SK-N-DZ (cell line): ENCODE data around the gene MAN2B2.

Source experiments
- DNase-seq: peaks from one replicate; pipeline ENCODE4 v3.0.0-alpha.2; 2015; ENCODE audit warnings: low spot score

MAN2B2 gene

DNA sequence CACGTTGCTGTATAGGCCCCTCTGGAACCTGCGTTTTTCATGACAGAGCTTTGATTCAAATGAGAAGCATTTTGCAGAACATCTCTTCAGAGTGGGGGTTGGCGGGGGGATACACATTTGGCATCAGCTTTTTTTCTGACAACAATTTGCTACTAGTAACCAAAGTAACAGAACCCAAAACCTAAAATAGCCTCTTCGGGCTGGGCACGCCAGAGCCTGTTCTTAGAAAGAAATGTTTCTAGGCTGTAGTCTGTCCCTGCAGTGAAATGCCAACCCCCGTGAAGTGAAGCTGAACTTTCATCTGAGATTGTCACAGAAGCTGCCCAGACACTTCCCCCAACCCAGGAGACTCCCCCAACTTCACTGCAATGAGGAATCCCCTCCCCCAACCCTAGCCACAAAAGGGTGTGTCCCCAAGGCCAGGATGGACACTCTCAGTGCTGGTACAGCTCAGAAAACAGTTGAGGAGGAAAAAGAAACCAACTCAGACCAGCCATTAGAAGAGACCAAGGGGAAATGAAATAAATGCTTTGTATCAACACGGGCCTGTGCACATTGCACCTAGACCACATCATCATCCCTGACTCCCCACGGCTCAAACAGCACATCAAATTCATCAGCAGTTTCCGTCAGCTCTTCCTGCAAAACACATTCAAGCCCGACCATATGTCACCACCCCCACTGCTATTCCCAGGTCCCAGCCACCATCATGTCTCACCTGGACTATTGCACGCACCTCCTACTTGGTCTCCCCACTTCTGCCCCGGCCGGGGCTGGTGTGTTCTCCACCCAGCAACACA lies 8.4 kb upstream of the MAN2B2 start:
- DNase-seq, result no peak

DNA sequence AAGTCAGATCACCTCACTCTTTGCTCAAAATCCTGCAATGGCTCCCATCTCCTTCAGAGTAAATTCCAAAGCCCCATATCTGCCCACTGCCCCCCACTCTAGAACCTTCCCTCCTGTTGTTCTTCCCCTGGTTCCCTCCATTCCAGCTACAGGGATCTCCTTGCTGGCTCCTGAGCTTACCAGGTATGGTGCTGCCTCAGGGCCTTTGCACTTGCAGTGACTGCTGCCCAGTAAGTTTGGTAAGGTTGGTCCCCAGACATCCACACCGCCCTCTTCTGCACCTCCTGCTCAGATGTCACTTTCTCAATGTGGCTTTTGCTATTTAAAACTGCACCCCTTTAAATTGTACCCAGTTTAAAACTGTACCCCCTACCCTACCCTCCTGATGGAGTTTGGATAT lies 7.8 kb upstream of the MAN2B2 start:
- no peak for DNase-seq

DNA sequence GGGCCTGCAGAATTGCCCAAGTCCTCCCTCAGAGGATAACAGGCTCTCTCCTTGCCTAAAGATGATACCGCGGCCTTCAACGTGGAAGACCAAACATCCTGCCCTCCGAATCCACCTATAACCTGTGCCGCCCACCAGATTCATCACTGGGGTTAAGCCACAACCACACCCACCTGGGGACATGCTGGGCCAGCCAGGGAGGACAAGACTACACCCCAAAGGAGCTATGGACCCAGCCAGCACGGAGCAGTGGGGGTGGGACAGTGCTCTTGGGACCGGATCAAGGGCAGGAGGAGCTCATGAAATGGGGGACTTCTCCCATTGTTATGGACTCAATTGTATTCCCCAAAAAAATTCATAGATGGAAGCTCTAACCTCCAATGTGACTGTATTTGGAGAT lies 6.8 kb upstream of the MAN2B2 start:
- no peak for DNase-seq

DNA sequence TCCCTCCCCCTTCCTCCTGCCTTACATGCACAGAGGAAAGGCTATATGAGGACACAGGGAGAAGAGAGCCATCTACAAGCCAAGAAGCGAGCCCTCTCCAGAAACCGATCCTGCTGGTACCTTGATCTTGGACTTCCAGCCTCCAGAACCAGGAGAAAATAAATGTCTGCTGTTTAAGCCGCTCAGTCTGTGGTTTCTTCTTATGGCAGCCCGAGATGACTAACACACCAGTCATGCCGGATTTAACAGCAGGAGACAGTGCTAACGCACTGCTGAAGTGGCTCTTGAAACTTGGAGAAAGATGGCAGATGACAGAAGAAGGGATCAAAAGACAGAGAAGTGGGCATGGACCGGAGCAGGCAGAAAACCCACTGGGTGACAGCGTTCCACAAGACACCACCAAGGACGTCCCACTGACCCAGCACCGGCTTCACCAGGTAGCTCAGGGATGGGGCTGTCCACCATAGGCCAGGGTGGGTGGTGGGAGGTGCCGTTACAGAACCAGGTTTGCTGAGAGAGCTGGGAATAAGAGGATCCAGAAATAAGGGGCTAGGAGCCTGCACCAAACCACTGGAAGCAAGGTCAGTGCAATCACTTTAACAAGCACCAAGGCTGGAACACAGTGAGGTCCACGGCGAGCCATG lies 6.2 kb upstream of the MAN2B2 start:
- DNase-seq, result no peak

DNA sequence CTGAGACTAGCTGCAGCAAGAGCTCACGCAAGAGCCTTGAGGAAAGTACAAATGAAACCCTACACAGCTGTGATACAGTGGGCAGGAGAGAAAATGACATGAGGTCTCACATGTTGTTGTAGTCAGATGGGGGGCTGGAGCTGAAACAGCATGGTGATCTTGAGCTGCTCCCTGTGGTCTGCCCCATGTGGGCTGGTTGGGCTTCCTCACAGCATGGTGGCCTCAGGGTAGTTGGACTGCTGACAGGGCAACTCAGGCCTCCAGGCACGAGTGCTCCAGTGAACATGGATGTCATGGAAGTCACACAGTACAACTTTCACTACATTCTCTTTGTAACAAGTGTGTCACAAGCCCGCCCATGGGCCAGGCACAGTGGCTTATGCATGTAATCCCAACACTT lies 3.4 kb upstream of the MAN2B2 start:
- no peak for DNase-seq

DNA sequence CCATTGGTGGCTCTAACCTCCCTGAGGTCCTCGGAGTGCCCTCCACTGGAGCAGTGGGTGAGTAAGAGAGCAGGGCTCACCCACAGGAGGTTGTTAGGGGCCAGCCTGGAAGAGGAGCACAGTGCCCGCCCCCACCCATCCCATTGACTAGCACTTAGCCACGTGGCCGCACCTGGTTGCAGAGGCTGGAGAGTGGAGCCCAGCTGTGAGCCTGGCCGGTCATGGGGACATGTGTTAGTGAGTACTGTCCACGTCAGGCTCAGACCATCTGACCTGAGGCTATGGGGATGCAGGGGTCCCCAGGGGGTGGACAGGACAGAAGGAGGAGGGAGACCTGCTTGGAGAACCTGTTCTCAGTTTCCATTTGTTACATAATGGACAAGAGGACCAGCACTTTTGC lies 1.4 kb upstream of the MAN2B2 start:
- no peak for DNase-seq

DNA sequence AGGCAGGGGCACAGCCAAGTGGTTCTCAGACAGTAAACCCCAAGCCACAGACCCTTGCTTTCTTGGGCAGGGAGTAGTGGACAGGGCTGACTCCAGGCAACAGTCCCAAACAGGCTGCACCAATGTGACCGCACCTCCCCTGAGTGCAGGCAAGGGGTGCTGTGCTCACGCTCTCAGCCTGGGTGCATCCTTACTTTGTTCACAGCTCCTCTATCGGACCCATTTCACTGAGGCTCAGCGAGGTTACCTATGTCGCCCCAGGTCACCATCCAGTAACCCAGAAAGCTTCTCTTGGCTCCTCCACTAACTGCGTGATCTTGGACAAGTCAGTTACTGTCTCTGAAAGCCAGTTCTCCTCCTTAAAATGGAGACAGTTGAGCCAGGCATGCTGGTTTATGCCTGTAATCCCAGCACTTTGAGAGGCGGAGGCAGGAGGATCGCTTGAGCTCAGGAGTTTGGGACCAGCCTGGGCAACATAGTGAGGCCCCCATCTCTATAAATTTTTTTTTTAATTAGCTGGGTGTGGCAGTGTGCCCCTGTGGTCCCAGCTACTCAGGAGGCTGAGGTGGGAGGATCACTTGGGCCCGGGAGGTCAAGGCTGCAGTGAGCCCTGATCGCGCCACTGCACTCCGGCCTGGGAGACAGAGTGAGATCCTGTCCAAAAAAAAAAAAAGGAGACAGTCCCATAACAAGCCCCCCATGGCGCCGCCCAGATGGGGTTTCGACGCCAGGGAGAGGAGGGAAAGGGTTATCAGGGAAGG lies 823 bp upstream of the MAN2B2 start:
- DNase-seq, result no peak

DNA sequence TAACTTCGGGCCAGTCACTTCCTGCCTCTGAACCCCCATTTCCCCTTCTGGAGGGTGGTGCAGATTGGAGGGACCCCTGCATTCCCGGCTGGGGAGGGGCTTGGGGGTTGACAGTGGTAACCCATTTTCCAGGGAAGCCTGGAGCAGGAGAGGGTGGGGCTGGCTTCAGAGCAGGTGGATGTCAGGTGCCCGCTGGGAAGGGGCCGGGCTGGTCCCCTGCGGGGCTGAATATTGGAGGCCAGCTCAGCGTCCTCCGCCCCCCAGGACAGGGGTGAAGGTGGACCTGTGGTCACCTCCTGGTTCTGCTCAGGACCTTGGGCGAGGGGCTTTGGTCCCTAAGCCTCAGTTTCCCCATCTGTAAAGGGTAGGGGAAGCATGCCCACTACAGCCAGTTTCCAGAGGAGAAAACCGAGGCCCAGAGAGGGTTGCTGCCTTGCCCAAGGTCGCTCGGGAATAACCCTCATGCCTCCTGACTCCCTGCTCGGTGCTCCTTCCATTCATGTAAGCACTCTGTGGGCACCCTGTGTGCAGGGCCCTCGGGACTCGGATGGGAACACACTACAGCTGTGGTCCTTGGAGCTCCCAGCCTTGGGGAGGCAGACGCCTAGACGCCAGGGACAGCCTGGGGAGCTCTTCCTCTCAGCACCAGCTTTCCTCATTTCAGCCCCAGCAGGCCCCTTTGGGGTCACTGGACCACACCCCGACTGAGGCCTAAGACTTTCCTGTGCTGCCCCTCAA lies 683 bp downstream of the MAN2B2 start:
- no peak for DNase-seq

DNA sequence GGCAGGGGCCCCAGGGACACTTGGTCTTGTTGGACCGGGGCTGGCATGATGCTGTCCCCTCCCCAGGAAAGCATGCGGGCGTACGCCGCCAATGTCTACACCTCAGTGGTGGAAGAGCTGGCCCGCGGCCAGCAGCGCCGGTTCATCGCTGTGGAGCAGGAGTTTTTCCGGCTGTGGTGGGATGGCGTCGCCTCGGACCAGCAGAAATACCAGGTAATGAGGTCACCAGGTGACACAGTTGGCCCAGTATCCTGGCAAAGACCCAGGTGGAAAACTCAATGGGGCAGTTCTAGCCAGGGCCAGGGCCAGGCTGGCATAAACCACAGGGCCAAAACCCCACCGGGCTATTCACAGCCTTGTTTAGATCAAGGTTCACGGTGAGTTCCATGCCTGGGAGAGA lies 1.5 kb downstream of the MAN2B2 start:
- no peak for DNase-seq

DNA sequence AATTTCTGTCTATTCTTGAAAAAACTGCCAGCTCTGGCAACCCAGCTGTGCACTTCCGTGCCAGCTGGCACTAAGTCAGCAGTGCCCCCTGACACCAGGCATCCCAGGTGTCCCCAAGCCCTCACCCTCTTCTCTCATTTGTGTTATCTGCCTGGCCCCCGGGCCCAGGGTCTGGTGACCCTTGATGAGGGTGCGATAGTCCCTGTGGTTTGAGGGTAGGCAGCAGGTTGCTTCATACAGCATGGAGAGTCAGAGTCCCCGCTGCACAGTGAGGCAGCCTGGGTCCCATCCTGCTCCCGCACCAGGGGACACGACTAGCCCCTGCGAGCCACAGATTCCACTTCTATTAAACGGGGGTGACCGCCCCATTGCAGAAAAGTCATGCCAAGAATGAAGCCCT lies 1.9 kb downstream of the MAN2B2 start:
- DNase-seq, result no peak

DNA sequence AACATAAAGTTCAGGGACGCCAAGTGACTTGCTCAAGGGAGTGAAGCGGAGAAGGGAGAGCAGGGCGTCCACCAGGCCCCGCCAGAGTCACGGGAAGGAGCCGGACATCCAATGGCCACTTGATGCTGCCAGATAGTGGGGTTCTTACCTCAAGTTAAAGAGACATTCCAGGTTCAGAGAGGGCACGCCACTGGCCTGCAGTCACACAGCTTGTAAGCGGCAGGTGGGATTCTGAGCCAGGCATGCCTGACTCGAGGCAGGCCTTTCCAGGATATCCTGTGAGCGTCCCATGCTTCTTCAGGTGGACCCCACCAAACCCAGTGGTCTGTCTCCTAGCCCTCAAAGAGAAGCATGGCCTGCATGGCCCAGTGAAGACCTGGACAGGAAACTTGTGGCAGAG lies 2.4 kb downstream of the MAN2B2 start:
- DNase-seq, result no peak

DNA sequence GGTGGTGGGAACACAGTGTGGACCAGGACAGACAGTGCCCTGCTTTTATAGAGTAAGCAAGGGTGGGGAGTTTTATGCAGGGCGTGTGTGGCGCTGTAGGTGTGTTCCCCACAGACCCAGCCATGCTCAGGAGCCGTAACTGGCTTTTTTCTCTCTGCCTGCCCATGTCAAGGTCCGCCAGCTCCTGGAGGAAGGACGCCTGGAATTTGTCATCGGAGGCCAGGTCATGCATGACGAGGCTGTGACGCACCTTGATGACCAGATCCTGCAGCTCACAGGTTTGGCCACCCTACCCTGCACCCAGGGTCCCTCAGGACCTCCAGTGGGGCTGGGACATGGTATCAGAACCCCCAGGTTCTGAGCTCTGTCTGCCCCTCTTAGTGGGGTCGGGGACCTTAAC lies 3.2 kb downstream of the MAN2B2 start:
- no peak for DNase-seq

DNA sequence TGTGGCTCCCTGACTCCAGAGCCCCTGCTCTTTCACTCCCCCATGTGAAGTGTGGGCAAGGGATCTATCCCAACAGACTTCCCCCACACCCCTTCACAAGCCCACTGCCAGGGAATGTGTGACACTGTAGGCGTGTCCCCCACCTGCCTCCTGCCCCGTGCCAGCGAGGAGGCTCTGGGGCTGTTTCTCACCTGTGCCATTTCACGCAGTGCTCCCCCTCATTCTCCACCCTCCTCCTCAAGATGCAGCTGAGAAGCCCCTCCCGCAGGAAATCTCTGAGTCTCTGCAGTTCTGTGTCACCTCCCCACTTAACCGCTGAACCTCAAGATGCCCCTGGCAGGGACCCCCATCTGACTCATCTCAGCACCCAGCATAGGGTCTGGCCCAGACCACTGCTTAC lies 5.4 kb downstream of the MAN2B2 start:
- no peak for DNase-seq

DNA sequence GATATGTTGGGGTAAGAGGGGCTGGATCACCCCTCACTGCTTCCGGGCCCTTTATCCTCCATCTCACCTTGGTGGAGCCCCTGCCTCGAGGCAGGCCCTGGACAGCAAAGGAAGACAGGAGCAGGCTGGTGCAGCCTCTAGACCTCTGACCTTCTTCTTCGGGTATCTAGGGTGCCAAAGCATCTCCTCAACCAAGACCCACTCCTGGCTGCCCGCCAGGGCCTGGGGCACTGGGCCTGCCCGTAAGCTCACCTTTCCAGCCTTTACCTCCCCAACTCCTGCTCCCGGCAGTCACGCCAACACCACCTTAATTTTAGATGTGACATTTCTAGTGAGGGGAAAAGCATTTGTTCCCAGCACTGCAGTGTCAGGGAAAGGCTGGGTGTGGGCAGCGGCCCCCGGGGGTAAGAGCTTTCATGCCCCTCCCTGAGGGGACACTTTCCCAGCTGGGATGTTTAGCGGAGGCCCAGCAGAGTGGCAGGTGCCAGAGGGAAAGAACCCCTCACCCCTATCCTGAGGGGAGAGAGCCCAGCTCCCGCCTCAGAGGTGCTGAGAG lies 6.7 kb downstream of the MAN2B2 start:
- DNase-seq, result no peak

DNA sequence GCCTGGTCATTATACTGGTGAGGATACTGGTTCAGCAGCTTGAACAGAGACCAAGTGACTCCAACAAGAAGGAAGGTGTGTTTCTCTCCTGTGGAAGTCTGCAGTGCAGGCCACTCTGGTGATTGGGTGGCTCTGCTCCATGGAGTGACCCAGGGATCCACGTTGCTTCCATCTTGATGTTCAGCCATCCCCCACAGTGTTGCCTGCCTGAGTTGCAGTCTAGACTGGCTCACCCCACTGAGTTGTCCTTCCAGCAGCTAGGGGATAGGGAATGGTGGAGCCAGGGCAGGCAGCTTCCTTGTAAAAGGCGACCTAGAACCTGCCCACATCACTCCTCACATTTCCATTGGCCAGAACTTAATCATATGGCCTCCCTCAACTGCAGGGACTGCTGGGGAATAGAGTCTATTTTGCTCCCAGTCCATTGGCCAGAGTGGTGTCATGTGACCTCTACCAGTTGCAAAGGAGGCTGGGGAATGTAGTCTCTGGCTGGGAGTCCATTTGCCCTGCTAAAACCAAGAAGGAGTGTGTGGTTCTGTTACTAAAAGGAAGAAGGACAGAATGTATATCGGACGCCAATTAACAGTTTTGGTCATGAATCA lies 8.0 kb downstream of the MAN2B2 start:
- DNase-seq, result peak; percentile 42

DNA sequence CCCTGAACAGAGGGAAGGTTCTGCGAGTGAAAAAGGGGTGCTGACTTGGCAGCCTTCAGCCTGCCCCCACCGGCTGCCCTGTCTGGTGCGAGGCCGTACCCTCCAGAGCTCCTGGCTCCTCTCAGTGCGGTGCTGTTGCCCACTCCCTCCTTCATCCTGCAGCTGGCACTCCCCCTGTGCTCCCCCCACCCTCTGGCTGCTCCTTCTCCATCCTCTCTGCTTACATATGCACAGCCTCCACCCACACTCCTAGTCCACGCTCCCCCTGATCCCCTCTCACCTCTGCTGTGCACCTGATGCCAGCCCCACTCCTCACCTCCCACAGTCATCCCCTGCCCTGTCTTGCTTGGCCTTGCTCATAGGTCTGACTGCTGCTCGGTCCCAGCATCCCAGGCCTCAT lies 9.9 kb downstream of the MAN2B2 start:
- DNase-seq, result no peak

DNA sequence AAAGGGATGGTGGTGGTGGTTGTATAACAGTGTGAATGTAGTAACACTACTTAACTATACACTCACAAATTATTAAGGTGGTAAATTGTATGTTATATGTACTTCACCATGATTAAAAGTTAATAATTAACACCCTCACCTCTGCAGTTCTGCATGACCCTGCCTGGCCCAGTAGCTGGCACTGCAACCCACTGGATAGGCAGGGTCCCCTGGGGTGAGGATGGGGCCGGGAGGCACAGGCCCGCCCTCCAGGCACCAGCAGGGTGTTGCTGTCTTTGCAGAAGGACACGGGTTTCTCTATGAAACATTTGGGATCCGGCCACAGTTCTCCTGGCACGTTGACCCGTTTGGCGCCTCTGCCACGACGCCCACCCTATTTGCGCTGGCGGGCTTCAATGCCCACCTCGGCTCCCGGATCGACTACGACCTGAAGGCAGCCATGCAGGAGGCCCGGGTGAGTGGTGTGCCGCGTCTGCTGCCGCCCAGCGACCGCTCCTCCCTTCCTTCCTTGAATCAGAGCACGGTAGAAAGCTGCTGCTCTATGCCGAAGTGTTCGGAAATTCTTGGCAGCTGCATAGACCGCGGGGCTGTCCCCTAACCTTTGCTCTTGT lies 11.8 kb downstream of the MAN2B2 start:
- DNase-seq, result no peak

DNA sequence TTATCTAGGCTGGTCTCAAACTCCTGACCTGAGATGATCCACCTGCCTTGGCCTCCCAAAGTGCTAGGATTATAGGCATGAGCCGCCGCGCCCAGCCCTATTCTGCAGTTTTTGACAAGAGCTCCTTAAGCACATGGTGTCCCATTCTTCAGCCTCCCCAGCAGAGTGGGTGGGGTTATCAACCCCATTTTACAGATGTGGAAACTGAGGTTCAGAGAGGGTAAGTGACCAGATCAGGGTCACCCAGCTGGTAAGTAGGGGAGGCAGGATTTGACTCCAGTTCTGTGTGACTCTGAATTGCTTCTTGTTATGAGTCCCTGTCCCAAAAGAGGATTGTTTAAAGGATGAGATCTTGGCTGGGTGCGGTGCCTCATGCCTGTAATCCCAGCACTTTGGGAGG lies 14.5 kb downstream of the MAN2B2 start:
- no peak for DNase-seq

DNA sequence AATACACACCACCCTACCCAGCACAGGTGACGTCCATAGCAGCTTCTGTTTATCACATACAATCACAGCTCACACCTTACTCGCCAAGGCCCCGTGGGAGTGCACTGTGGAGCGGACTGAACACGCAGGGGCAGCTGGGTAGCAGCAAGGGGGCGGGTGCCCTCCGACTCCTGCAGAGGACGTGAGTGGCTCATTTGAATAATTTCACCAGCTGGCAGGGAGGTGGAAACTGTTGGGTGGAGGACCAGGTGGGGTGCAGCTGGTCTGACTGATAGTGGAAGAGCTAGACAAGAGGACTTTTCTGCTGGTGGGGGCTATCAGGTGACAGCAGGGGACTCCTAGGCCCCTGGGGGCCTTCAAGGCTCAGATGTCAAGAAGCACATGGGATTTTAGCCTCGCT lies 16.3 kb downstream of the MAN2B2 start:
- peak; percentile 32 for DNase-seq

DNA sequence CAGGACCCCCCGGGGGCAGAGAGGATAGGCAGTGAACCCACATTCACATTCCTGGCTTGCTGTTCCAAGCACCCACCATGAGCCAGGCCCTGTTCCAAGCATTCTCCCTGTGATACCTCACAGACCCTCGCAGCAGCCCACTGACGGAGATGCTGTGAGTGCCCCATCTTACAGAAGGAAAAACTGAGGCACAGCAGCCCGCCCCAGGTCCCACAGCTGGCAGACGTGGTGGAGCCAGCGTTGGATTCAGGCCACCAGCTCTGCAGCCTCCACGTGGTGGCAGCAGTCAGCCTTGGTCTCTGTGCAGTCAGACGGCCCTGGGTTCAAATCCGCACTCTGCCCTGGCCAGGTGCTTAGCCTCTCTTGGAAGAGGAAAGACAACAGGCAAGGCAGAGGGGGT lies 16.8 kb downstream of the MAN2B2 start:
- DNase-seq, result no peak
